ENCODE data around the gene WDR6.

- TF ChIP-seq CTCF (conservative IDR thresholded peaks at IDR 0.05; ENCODE audit: low read length) (no peak), EZH2phosphoT487 (IDR thresholded peaks at IDR 0.05; ENCODE audit: borderline replicate concordance, low read depth, low read length) (no peak)
Measured at GRCh38 chr3:49006408-49007067, 653 bp upstream of the WDR6 start.

Measured in OCI-LY7 (cell line).